GM23338 (cell line): ENCODE results near the gene ZNF337. TPM values are rescaled to one million over a fixed set of nuclear protein-coding genes. Genes with fewer than 3 reads are reported as not detected.
"Not testable (repeated sequence)": the region's sequence is repeated elsewhere in the genome, so short reads cannot be mapped to it uniquely, and the experiment has no call there.

ENCODE experiments used
- ATAC-seq: fragments of 200-7000 bp; cut with Tn5 transposase; 3 replicates; pipeline ENCODE4 v1.9.1; 2020
- DNase-seq: peaks from one replicate; pipeline ENCODE4 v3.0.0-alpha.2; 2015; ENCODE audit warnings: low spot score
- H2AFZ ChIP-seq: fragments of 200-600 bp; sonication (generic); 2 replicates; pipeline ENCODE4 v1.8.0; 2016; ENCODE audit warnings: antibody characterized with exemption, mild to moderate bottlenecking, moderate library complexity
- H3F3A ChIP-seq: fragments of 200-600 bp; sonication (generic); replicated peaks from 2 replicates; pipeline ENCODE4 v1.8.0; 2017; ENCODE audit warnings: antibody characterized with exemption, mixed run types, low read depth
- H3K27ac ChIP-seq: fragments of 200-600 bp; sonication (generic); 2 replicates; pipeline ENCODE4 v1.6.1; 2016; ENCODE audit warnings: low read depth
- H3K27me3 ChIP-seq: fragments of 200-600 bp; sonication (generic); 2 replicates; pipeline ENCODE4 v1.8.0; 2016; ENCODE audit warnings: mild to moderate bottlenecking, mixed run types, moderate library complexity; ENCODE audit not compliant: insufficient read depth
- H3K36me3 ChIP-seq: fragments of 200-600 bp; sonication (generic); 2 replicates; pipeline ENCODE4 v1.8.0; 2016; ENCODE audit warnings: mild to moderate bottlenecking; ENCODE audit not compliant: insufficient read depth
- H3K4me1 ChIP-seq: fragments of 200-600 bp; sonication (generic); 2 replicates; pipeline ENCODE4 v1.8.0; 2016; ENCODE audit warnings: mild to moderate bottlenecking, moderate library complexity; ENCODE audit not compliant: insufficient read depth
- H3K4me2 ChIP-seq: fragments of 200-600 bp; sonication (generic); 2 replicates; pipeline ENCODE4 v1.7.1; 2017; ENCODE audit warnings: mixed run types
- H3K4me3 ChIP-seq: fragments of 200-600 bp; sonication (generic); 2 replicates; pipeline ENCODE4 v1.6.1; 2016; ENCODE audit warnings: mixed run types
- H3K79me2 ChIP-seq: fragments of 200-600 bp; sonication (generic); replicated peaks from 2 replicates; pipeline ENCODE4 v1.8.0; 2017; ENCODE audit warnings: mild to moderate bottlenecking; ENCODE audit not compliant: insufficient read depth
- H3K9me2 ChIP-seq: fragments of 200-600 bp; sonication (generic); 2 replicates; pipeline ENCODE4 v1.8.0; 2017; ENCODE audit not compliant: insufficient read depth
- H4K20me1 ChIP-seq: fragments of 200-600 bp; sonication (generic); replicated peaks from 2 replicates; pipeline ENCODE4 v1.8.0; 2017; ENCODE audit warnings: mild to moderate bottlenecking; ENCODE audit not compliant: insufficient read depth
- H3K27ac Mint-ChIP-seq: 2 replicates; pipeline ENCODE4 v1.8.0; 2020; ENCODE audit warnings: inconsistent platforms, mild to moderate bottlenecking, moderate library complexity, mixed read lengths
- H3K27me3 Mint-ChIP-seq: 3 replicates; pipeline ENCODE4 v1.8.0; 2022; ENCODE audit warnings: low read depth, mild to moderate bottlenecking, moderate library complexity, mixed read lengths, inconsistent platforms; ENCODE audit not compliant: insufficient read depth, poor library complexity
- H3K36me3 Mint-ChIP-seq: 3 replicates; pipeline ENCODE4 v1.8.0; 2021; ENCODE audit warnings: low read depth, mild to moderate bottlenecking, inconsistent platforms, moderate library complexity, mixed read lengths
- H3K4me1 Mint-ChIP-seq: 3 replicates; pipeline ENCODE4 v1.8.0; 2020; ENCODE audit warnings: mild to moderate bottlenecking, inconsistent platforms, mixed read lengths
- H3K4me3 Mint-ChIP-seq: 3 replicates; pipeline ENCODE4 v1.8.0; 2021; ENCODE audit warnings: moderate library complexity, mild to moderate bottlenecking, inconsistent platforms, mixed read lengths
- H3K9me3 Mint-ChIP-seq: 3 replicates; pipeline ENCODE4 v1.8.0; 2020; ENCODE audit warnings: moderate library complexity, mild to moderate bottlenecking, inconsistent platforms, mixed read lengths
- EZH2 ChIP-seq: fragments of 200-600 bp; sonication (generic); IDR thresholded peaks from one replicate; pipeline ENCODE4 v1.8.0; 2017; ENCODE audit warnings: antibody characterized with exemption, mild to moderate bottlenecking, low read depth; ENCODE audit not compliant: unreplicated experiment
- JUNB ChIP-seq: IDR thresholded peaks from one replicate; pipeline ENCODE4 v1.6.1; 2016; ENCODE audit warnings: antibody characterized with exemption; ENCODE audit not compliant: unreplicated experiment
- NANOG ChIP-seq: IDR thresholded peaks from 2 replicates; pipeline ENCODE4 v1.6.1; 2016; ENCODE audit warnings: antibody characterized with exemption, borderline replicate concordance
- POLR2AphosphoS5 ChIP-seq: IDR thresholded peaks from 2 replicates; pipeline ENCODE4 v1.6.1; 2016; ENCODE audit warnings: antibody characterized with exemption, low read depth
- STAT1 ChIP-seq: IDR thresholded peaks from one replicate; pipeline ENCODE4 v1.6.1; 2016; ENCODE audit warnings: antibody characterized with exemption; ENCODE audit not compliant: unreplicated experiment
- ZNF114 ChIP-seq: fragments of 250-450 bp; sonication (Bioruptor Pico); IDR thresholded peaks from 2 replicates; pipeline ENCODE4 v1.5.0; 2020; ENCODE audit warnings: mild to moderate bottlenecking, moderate library complexity
- ZNF462 ChIP-seq: fragments of 250-450 bp; sonication (Bioruptor Pico); IDR thresholded peaks from 2 replicates; pipeline ENCODE4 v1.5.0; 2020; ENCODE audit warnings: mild to moderate bottlenecking, moderate library complexity
- polyA plus RNA-seq: library from polyadenylated mRNA; unstranded; fragments of >200 nt; fragmentation: Nextera tagmentation; extraction: Ambion mirVana; gene quantifications from 2 replicates; pipeline ENCODE4 v1.2.1, GENCODE V29; 2016
- total RNA-seq: library from RNA; depleted of rRNA; stranded (reverse); fragments of >200 nt; shearing (Covaris generic); gene quantifications from 2 replicates; pipeline ENCODE4 v1.2.3, GENCODE V29; 2014
- TF ChIP-seq, protein P1 (sequence below): IDR thresholded peaks from 2 replicates; pipeline ENCODE4 v1.6.1; 2016; ENCODE audit warnings: antibody characterized with exemption

The ZNF337 gene
- total and polyA plus RNA-seq, 2 experiments from 2014 or later: 2.1 to 6.3 TPM

GRCh38 chr20:25720285-25720684, 23.6 kb upstream of the ZNF337 start:
- Histone ChIP-seq H3K4me2 (no peak overlapping the region), H2AFZ (no peak overlapping the region), H3K27me3 (no peaks in the 10 kb centered on the region), H3F3A (no peaks in the 10 kb centered on the region), H3K79me2 (no peaks in the 10 kb centered on the region), H3K4me1 (no peaks in the 10 kb centered on the region), H4K20me1 (no peaks in the 10 kb centered on the region), H3K27ac (no peak overlapping the region), H3K36me3 (no peaks in the 10 kb centered on the region), H3K4me3 (no peak overlapping the region), H3K9me2 (no peaks in the 10 kb centered on the region)
- H3K9me3 Mint-ChIP-seq: peaks cover 38% of the 10 kb centered on the region
- no peak overlapping the region for H3K27ac Mint-ChIP-seq
- TF ChIP-seq EZH2: no peak
- no peak for TF ChIP-seq ZNF462 (CRISPR knock-in tag)
- TF ChIP-seq, protein P1, sequence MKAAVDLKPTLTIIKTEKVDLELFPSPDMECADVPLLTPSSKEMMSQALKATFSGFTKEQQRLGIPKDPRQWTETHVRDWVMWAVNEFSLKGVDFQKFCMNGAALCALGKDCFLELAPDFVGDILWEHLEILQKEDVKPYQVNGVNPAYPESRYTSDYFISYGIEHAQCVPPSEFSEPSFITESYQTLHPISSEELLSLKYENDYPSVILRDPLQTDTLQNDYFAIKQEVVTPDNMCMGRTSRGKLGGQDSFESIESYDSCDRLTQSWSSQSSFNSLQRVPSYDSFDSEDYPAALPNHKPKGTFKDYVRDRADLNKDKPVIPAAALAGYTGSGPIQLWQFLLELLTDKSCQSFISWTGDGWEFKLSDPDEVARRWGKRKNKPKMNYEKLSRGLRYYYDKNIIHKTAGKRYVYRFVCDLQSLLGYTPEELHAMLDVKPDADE: no peak
- TF ChIP-seq STAT1: no peak
- TF ChIP-seq JUNB: no peak
- TF ChIP-seq NANOG: no peak
- TF ChIP-seq POLR2AphosphoS5: no peak
- no peak for TF ChIP-seq ZNF114 (CRISPR knock-in tag)
- DNase-seq (no peak), ATAC-seq (no peak)
- no peaks in the 10 kb centered on the region for H3K4me1 Mint-ChIP-seq
- peaks cover 5% of the 10 kb centered on the region for H3K27me3 Mint-ChIP-seq
- H3K4me3 Mint-ChIP-seq: no peak overlapping the region
- peaks cover 8% of the 10 kb centered on the region for H3K36me3 Mint-ChIP-seq

- H2AFZ ChIP-seq, H3K27ac Mint-ChIP-seq, H3K27me3 Mint-ChIP-seq, H3K79me2 ChIP-seq, H3K4me1 Mint-ChIP-seq, H4K20me1 ChIP-seq, H3K27ac ChIP-seq, H3F3A ChIP-seq, H3K36me3 Mint-ChIP-seq, H3K4me1 ChIP-seq, H3K4me2 ChIP-seq, H3K4me3 Mint-ChIP-seq, DNase-seq, H3K27me3 ChIP-seq, H3K36me3 ChIP-seq, H3K9me2 ChIP-seq, H3K4me3 ChIP-seq, ATAC-seq: not testable (repeated sequence)
- peaks cover 38% of the 10 kb centered on the region for H3K9me3 Mint-ChIP-seq
These were observed 22.5 kb upstream of the ZNF337 start for GRCh38 chr20:25718896-25719809.
